WERI-Rb-1 (cell line): ENCODE measurements around the gene NOG.

ENCODE experiments used
- DNase-seq: peaks from one replicate; pipeline ENCODE4 v3.0.0-alpha.2; 2020
- H3K27ac ChIP-seq: fragments of 250-450 bp; sonication (Bioruptor Pico); 2 replicates; pipeline ENCODE4 v1.5.1; 2020; ENCODE audit warnings: mild to moderate bottlenecking, moderate library complexity
- H3K27me3 ChIP-seq: fragments of 250-450 bp; sonication (Bioruptor Pico); 2 replicates; pipeline ENCODE4 v1.5.1; 2021; ENCODE audit warnings: mild to moderate bottlenecking, low read depth, moderate library complexity; ENCODE audit not compliant: insufficient read depth, severe bottlenecking
- H3K36me3 ChIP-seq: fragments of 250-450 bp; sonication (Bioruptor Pico); 2 replicates; pipeline ENCODE4 v1.5.1; 2020; ENCODE audit warnings: mild to moderate bottlenecking, moderate library complexity
- H3K4me3 ChIP-seq: 2 replicates; pipeline ENCODE4 v1.5.1; 2011; ENCODE audit warnings: low read depth, mild to moderate bottlenecking, control low read depth, low read length
- H3K9me3 ChIP-seq: fragments of 250-450 bp; sonication (Bioruptor Pico); 2 replicates; pipeline ENCODE4 v1.5.1; 2021; ENCODE audit warnings: mild to moderate bottlenecking, moderate library complexity; ENCODE audit not compliant: severe bottlenecking
- TF ChIP-seq, protein P1 (sequence below): IDR thresholded peaks from 2 replicates; pipeline ENCODE4 v1.5.1; 2011; ENCODE audit warnings: low read depth, mild to moderate bottlenecking, control low read depth, inconsistent platforms, low read length

Gene NOG

GRCh38 chr17:56603486-56604238 is 10.2 kb downstream of the NOG start:
- TF ChIP-seq, protein P1, sequence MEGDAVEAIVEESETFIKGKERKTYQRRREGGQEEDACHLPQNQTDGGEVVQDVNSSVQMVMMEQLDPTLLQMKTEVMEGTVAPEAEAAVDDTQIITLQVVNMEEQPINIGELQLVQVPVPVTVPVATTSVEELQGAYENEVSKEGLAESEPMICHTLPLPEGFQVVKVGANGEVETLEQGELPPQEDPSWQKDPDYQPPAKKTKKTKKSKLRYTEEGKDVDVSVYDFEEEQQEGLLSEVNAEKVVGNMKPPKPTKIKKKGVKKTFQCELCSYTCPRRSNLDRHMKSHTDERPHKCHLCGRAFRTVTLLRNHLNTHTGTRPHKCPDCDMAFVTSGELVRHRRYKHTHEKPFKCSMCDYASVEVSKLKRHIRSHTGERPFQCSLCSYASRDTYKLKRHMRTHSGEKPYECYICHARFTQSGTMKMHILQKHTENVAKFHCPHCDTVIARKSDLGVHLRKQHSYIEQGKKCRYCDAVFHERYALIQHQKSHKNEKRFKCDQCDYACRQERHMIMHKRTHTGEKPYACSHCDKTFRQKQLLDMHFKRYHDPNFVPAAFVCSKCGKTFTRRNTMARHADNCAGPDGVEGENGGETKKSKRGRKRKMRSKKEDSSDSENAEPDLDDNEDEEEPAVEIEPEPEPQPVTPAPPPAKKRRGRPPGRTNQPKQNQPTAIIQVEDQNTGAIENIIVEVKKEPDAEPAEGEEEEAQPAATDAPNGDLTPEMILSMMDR, result no peak
- no peak overlapping the region for H3K4me3 ChIP-seq
- peaks cover 57% of the 10 kb centered on the region for H3K27me3 ChIP-seq
- H3K36me3 ChIP-seq, result no peaks in the 10 kb centered on the region
- H3K27ac ChIP-seq, result no peak overlapping the region
- no peaks in the 10 kb centered on the region for H3K9me3 ChIP-seq
- no peak for DNase-seq

GRCh38 chr17:56604691-56605290 is 11.3 kb downstream of the NOG start:
- Histone ChIP-seq H3K4me3 (no peak overlapping the region), H3K9me3 (no peaks in the 10 kb centered on the region), H3K27me3 (peaks cover 49% of the 10 kb centered on the region), H3K27ac (no peak overlapping the region), H3K36me3 (no peaks in the 10 kb centered on the region)
- DNase-seq, result no peak
- TF ChIP-seq, protein P1, result no peak

DNA sequence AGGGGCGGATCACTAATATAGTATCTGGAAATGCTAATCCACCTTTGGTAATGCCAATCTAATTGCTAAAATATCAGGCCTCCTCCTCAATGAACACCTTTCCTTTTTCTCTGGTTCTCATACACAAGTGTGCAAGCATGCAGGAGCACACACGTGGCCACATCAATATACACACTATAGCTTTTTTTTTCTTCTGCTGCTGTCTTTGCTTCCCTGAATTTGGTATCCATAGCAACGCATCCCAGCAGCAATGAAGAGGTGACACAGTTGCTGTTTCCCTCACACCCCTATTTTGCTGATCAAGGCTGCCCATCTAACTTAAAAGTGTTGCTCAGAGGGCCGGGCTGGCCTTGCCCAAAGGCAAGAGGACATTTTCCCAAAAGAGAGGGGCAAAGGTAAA is 15.4 kb downstream of the NOG start:
- H3K27me3 ChIP-seq, result peaks cover 53% of the 10 kb centered on the region
- H3K27ac ChIP-seq, result no peak overlapping the region
- H3K36me3 ChIP-seq, result no peaks in the 10 kb centered on the region
- no peak overlapping the region for H3K4me3 ChIP-seq
- TF ChIP-seq, protein P1, result no peak
- DNase-seq, result no peak
- no peaks in the 10 kb centered on the region for H3K9me3 ChIP-seq

DNA sequence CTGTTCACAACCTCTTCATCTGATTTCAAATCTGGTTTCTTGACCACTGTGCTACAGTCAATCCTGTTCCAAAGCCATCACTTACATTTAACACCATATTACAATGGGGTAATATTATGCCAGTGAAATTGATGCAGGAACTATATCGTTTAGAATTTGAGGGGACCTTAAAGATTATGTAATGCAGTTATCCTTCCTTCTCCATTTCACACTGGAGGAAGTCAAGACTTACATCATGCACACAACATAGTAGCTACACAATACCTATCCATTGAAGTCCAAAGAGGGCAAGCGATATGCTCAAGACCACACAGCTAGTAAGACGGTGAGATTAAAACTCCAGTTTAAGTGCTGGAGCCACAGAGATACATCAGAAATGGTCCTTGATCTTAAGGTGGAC is 16.8 kb downstream of the NOG start:
- Histone ChIP-seq H3K27ac (no peak overlapping the region), H3K9me3 (no peaks in the 10 kb centered on the region), H3K4me3 (no peak overlapping the region), H3K36me3 (no peaks in the 10 kb centered on the region), H3K27me3 (peaks cover 50% of the 10 kb centered on the region)
- DNase-seq, result no peak
- TF ChIP-seq, protein P1, result no peak

DNA sequence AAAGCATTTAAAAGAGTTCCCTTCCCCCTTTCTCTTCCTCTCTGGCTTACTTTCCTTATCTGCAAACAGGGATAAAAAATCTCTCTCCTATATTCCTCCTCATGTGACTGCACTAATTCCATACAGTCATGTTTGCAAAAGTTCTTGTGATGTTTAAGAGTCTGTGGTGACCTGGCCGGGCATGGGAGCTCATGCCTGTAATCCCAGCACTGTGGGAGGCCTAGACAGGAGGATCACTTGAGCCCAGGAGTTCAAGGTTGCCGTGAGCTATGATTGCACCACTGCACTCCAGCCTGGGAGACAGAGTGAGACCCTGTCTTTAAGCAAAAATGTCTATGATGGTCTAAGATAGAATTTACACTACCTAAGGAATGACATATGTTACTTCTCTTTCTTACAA is 19.6 kb downstream of the NOG start:
- DNase-seq, result no peak
- no peak overlapping the region for H3K27ac ChIP-seq
- no peak overlapping the region for H3K4me3 ChIP-seq
- no peaks in the 10 kb centered on the region for H3K9me3 ChIP-seq
- peaks cover 48% of the 10 kb centered on the region for H3K27me3 ChIP-seq
- H3K36me3 ChIP-seq, result no peaks in the 10 kb centered on the region
- TF ChIP-seq, protein P1, result no peak

DNA sequence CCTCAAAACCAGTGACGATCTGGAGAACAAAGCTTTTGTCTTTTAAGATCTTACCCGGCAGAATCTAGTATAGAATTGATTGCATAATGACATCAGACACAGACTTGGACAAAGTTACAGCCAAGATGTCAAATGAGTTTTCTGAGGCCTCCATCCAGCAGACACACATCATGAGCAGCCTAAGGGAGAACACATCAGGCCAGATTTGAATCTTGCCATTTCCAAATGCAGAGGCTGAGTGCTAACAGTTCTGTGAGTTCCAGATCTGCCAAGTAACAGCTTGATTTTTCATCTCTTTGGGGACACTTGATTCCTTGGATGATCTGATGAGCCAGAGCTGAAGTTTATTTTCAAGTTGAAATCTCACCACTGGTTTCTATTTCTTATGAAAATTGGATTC is 21.0 kb downstream of the NOG start:
- Histone ChIP-seq H3K4me3 (no peak overlapping the region), H3K27me3 (peaks cover 55% of the 10 kb centered on the region), H3K27ac (no peak overlapping the region), H3K36me3 (no peaks in the 10 kb centered on the region), H3K9me3 (no peaks in the 10 kb centered on the region)
- no peak for DNase-seq
- TF ChIP-seq, protein P1, result no peak
